ENCODE data around the gene CHIC1.

- no peak for TF ChIP-seq EZH2 (IDR thresholded peaks at IDR 0.05; ENCODE audit: borderline replicate concordance, insufficient read depth, low read depth, low read length, poor library complexity, severe bottlenecking)
- TF ChIP-seq CTCF (IDR thresholded peaks at IDR 0.05) = no peak
Observed at GRCh38 chrX:73615022-73615421, 52.0 kb downstream of the CHIC1 start.

All from B cell (primary cell).